Measurements from ENCODE around the gene SFXN2. TPM values are rescaled to one million over a fixed set of nuclear protein-coding genes. Genes with fewer than 3 reads are reported as not detected.

The SFXN2 gene
- total and polyA plus RNA-seq, 2 experiments from 2014 or later, result 5.7 to 6.2 TPM

DNA sequence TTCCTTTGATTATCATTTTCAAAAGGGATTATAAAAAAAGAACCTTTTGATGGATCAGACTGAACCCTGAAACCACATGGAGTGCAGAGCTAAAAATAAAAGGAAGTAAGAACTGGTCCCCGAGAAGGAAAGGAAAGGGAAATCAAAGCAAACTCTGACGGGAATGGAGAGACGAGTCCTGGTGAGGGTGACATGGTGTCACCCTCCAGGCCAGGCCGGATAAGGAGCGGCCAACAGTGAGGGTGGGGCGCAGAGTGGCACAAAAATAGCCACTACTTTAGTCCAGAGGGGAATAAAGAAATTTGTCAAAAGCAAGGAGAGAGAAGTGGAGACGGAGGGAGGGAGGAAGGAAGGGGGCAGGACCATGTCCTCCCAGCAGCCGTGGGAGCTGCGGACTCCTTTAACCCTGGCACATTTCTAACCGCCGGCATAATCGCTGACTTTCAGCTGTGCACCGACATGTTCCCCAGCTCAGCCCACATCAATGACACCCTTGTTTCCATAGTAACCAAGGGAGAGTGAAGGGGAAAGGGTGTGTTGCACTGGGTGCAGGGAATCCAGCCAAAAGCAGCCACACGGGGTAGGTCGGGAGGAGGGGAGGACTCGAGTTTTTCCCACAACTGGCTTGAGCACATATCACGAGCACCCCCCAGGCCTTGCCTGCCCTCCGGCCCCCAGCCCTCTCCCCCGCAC, 40.5 kb upstream of the SFXN2 start (continued):
- no peak for TF ChIP-seq POLR2AphosphoS5 (IDR thresholded peaks at IDR 0.05; ENCODE audit: low read depth)
- TF ChIP-seq, protein P1, sequence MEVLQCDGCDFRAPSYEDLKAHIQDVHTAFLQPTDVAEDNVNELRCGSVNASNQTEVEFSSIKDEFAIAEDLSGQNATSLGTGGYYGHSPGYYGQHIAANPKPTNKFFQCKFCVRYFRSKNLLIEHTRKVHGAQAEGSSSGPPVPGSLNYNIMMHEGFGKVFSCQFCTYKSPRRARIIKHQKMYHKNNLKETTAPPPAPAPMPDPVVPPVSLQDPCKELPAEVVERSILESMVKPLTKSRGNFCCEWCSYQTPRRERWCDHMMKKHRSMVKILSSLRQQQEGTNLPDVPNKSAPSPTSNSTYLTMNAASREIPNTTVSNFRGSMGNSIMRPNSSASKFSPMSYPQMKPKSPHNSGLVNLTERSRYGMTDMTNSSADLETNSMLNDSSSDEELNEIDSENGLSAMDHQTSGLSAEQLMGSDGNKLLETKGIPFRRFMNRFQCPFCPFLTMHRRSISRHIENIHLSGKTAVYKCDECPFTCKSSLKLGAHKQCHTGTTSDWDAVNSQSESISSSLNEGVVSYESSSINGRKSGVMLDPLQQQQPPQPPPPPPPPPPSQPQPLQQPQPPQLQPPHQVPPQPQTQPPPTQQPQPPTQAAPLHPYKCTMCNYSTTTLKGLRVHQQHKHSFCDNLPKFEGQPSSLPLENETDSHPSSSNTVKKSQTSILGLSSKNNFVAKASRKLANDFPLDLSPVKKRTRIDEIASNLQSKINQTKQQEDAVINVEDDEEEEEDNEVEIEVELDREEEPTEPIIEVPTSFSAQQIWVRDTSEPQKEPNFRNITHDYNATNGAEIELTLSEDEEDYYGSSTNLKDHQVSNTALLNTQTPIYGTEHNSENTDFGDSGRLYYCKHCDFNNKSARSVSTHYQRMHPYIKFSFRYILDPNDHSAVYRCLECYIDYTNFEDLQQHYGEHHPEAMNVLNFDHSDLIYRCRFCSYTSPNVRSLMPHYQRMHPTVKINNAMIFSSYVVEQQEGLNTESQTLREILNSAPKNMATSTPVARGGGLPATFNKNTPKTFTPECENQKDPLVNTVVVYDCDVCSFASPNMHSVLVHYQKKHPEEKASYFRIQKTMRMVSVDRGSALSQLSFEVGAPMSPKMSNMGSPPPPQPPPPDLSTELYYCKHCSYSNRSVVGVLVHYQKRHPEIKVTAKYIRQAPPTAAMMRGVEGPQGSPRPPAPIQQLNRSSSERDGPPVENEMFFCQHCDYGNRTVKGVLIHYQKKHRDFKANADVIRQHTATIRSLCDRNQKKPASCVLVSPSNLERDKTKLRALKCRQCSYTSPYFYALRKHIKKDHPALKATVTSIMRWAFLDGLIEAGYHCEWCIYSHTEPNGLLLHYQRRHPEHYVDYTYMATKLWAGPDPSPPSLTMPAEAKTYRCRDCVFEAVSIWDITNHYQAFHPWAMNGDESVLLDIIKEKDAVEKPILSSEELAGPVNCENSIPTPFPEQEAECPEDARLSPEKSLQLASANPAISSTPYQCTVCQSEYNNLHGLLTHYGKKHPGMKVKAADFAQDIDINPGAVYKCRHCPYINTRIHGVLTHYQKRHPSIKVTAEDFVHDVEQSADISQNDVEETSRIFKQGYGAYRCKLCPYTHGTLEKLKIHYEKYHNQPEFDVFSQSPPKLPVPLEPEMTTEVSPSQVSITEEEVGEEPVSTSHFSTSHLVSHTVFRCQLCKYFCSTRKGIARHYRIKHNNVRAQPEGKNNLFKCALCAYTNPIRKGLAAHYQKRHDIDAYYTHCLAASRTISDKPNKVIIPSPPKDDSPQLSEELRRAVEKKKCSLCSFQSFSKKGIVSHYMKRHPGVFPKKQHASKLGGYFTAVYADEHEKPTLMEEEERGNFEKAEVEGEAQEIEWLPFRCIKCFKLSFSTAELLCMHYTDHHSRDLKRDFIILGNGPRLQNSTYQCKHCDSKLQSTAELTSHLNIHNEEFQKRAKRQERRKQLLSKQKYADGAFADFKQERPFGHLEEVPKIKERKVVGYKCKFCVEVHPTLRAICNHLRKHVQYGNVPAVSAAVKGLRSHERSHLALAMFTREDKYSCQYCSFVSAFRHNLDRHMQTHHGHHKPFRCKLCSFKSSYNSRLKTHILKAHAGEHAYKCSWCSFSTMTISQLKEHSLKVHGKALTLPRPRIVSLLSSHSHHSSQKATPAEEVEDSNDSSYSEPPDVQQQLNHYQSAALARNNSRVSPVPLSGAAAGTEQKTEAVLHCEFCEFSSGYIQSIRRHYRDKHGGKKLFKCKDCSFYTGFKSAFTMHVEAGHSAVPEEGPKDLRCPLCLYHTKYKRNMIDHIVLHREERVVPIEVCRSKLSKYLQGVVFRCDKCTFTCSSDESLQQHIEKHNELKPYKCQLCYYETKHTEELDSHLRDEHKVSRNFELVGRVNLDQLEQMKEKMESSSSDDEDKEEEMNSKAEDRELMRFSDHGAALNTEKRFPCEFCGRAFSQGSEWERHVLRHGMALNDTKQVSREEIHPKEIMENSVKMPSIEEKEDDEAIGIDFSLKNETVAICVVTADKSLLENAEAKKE (CRISPR knock-in tag; IDR thresholded peaks at IDR 0.05), result no peak

DNA sequence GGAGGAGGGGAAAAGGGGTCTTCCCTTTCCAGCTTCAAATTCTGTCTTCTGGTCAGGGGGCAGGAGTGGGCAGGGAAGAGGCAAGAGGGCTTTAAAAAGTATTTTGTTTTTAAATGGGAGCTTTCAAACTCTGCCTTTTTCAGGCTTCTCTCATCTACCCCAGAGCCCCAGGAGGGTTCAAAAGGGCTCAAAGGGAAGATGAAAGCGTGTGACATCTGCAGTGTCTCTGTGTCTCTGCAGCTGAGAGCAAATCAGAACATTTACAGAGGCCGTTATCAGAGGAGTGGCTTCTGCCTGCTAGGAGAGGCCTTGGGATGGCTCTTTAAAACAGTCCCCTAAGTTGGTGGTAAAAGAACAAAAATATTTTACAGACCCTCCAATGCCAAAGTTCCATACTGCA, 39.9 kb upstream of the SFXN2 start:
- peaks cover 77% of the 10 kb centered on the region for H3K4me1 ChIP-seq (ENCODE audit: insufficient read depth)
- DNase-seq (ENCODE audit: low spot score), result no peak
- H3K4me1 Mint-ChIP-seq, result peaks cover 84% of the 10 kb centered on the region
- TF ChIP-seq NANOG (IDR thresholded peaks at IDR 0.05; ENCODE audit: borderline replicate concordance), result no peak
- TF ChIP-seq, protein P2, sequence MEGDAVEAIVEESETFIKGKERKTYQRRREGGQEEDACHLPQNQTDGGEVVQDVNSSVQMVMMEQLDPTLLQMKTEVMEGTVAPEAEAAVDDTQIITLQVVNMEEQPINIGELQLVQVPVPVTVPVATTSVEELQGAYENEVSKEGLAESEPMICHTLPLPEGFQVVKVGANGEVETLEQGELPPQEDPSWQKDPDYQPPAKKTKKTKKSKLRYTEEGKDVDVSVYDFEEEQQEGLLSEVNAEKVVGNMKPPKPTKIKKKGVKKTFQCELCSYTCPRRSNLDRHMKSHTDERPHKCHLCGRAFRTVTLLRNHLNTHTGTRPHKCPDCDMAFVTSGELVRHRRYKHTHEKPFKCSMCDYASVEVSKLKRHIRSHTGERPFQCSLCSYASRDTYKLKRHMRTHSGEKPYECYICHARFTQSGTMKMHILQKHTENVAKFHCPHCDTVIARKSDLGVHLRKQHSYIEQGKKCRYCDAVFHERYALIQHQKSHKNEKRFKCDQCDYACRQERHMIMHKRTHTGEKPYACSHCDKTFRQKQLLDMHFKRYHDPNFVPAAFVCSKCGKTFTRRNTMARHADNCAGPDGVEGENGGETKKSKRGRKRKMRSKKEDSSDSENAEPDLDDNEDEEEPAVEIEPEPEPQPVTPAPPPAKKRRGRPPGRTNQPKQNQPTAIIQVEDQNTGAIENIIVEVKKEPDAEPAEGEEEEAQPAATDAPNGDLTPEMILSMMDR (conservative IDR thresholded peaks at IDR 0.05; ENCODE audit: low read depth in 2 of 2), result no peak
- TF ChIP-seq EZH2 (IDR thresholded peaks at IDR 0.05; ENCODE audit: low read depth, unreplicated experiment), result no peak
- no peak for TF ChIP-seq ZNF331 (CRISPR knock-in tag; IDR thresholded peaks at IDR 0.05; ENCODE audit: low read depth)
- TF ChIP-seq EZH2phosphoT487 (IDR thresholded peaks at IDR 0.05; ENCODE audit: unreplicated experiment), result no peak
- TF ChIP-seq, protein P3, sequence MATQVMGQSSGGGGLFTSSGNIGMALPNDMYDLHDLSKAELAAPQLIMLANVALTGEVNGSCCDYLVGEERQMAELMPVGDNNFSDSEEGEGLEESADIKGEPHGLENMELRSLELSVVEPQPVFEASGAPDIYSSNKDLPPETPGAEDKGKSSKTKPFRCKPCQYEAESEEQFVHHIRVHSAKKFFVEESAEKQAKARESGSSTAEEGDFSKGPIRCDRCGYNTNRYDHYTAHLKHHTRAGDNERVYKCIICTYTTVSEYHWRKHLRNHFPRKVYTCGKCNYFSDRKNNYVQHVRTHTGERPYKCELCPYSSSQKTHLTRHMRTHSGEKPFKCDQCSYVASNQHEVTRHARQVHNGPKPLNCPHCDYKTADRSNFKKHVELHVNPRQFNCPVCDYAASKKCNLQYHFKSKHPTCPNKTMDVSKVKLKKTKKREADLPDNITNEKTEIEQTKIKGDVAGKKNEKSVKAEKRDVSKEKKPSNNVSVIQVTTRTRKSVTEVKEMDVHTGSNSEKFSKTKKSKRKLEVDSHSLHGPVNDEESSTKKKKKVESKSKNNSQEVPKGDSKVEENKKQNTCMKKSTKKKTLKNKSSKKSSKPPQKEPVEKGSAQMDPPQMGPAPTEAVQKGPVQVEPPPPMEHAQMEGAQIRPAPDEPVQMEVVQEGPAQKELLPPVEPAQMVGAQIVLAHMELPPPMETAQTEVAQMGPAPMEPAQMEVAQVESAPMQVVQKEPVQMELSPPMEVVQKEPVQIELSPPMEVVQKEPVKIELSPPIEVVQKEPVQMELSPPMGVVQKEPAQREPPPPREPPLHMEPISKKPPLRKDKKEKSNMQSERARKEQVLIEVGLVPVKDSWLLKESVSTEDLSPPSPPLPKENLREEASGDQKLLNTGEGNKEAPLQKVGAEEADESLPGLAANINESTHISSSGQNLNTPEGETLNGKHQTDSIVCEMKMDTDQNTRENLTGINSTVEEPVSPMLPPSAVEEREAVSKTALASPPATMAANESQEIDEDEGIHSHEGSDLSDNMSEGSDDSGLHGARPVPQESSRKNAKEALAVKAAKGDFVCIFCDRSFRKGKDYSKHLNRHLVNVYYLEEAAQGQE (IDR thresholded peaks at IDR 0.05; ENCODE audit: unreplicated experiment), result no peak
- TF ChIP-seq, protein P4, sequence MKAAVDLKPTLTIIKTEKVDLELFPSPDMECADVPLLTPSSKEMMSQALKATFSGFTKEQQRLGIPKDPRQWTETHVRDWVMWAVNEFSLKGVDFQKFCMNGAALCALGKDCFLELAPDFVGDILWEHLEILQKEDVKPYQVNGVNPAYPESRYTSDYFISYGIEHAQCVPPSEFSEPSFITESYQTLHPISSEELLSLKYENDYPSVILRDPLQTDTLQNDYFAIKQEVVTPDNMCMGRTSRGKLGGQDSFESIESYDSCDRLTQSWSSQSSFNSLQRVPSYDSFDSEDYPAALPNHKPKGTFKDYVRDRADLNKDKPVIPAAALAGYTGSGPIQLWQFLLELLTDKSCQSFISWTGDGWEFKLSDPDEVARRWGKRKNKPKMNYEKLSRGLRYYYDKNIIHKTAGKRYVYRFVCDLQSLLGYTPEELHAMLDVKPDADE (IDR thresholded peaks at IDR 0.05), result no peak

More for the DNA sequence above, 39.9 kb upstream of the SFXN2 start:
- Histone ChIP-seq H3K4me2 (peak overlapping the region; percentile 46), H3K27me3 (ENCODE audit: insufficient read depth) (no peaks in the 10 kb centered on the region), H3F3A (replicated peaks; ENCODE audit: low read depth) (peaks cover 32% of the 10 kb centered on the region), H3K79me2 (replicated peaks; ENCODE audit: insufficient read depth) (no peaks in the 10 kb centered on the region), H3K4me3 (peak overlapping the region; percentile 40; the same call in 1 of the 2 replicates), H4K20me1 (replicated peaks; ENCODE audit: insufficient read depth) (no peaks in the 10 kb centered on the region; the same call in 1 of the 2 replicates), H3K36me3 (ENCODE audit: insufficient read depth) (no peaks in the 10 kb centered on the region), H2AFZ (no peak overlapping the region), H3K9me2 (ENCODE audit: insufficient read depth) (no peaks in the 10 kb centered on the region), H3K27ac (ENCODE audit: low read depth) (0 out of 2 replicates have a peak overlapping the region, but pooled peaks have one; percentile 50)
- H3K36me3 Mint-ChIP-seq (ENCODE audit: low read depth), result no peaks in the 10 kb centered on the region; the same call in 2 of the 3 replicates
- peaks cover 21% of the 10 kb centered on the region for H3K27me3 Mint-ChIP-seq (ENCODE audit: insufficient read depth, low read depth, poor library complexity)
- ATAC-seq, result no peak
- H3K27ac Mint-ChIP-seq, result no peak overlapping the region
- peak overlapping the region; percentile 13; the same call in 2 of the 3 replicates for H3K4me3 Mint-ChIP-seq
- H3K9me3 Mint-ChIP-seq, result no peaks in the 10 kb centered on the region

All from GM23338 (cell line).